ENCODE data around the gene KIAA1671.

- TF ChIP-seq JUND (IDR thresholded peaks at IDR 0.05) (peak in 1 of 2 donors; percentile 58), CTCF (IDR thresholded peaks at IDR 0.05; ENCODE audit: low read depth, low read length, missing input control) (no peak), RXRA (IDR thresholded peaks at IDR 0.05) (peak; percentile 97 to 99), HNF4A (conservative IDR thresholded peaks at IDR 0.05) (peak; percentile 90 to 93), MAX (IDR thresholded peaks at IDR 0.05) (peak; percentile 57), TAF1 (conservative IDR thresholded peaks at IDR 0.05) (no peak), REST (IDR thresholded peaks at IDR 0.05) (peak; percentile 63), RAD21 (IDR thresholded peaks at IDR 0.05) (peak; percentile 42 to 68), ATF3 (IDR thresholded peaks at IDR 0.05) (no peak), FOXA1 (IDR thresholded peaks at IDR 0.05) (peak; percentile 49), FOXA2 (IDR thresholded peaks at IDR 0.05) (no peak)
Observed at GRCh38 chr22:25183949-25184619, 231.6 kb downstream of the KIAA1671 start.

Measured in liver (tissue), 3 donors.